HG02642 (cell line): ENCODE measurements around the gene ALG3.
"Not testable (repeated sequence)": the region's sequence is repeated elsewhere in the genome, so short reads cannot be mapped to it uniquely, and the experiment has no call there.

Experiments used
- ATAC-seq: cut with Tn5 transposase; IDR thresholded peaks from one replicate; pipeline ENCODE4 v1.9.1; 2021; ENCODE audit warnings: mild to moderate bottlenecking; ENCODE audit not compliant: unreplicated experiment, poor library complexity

ALG3 gene

DNA sequence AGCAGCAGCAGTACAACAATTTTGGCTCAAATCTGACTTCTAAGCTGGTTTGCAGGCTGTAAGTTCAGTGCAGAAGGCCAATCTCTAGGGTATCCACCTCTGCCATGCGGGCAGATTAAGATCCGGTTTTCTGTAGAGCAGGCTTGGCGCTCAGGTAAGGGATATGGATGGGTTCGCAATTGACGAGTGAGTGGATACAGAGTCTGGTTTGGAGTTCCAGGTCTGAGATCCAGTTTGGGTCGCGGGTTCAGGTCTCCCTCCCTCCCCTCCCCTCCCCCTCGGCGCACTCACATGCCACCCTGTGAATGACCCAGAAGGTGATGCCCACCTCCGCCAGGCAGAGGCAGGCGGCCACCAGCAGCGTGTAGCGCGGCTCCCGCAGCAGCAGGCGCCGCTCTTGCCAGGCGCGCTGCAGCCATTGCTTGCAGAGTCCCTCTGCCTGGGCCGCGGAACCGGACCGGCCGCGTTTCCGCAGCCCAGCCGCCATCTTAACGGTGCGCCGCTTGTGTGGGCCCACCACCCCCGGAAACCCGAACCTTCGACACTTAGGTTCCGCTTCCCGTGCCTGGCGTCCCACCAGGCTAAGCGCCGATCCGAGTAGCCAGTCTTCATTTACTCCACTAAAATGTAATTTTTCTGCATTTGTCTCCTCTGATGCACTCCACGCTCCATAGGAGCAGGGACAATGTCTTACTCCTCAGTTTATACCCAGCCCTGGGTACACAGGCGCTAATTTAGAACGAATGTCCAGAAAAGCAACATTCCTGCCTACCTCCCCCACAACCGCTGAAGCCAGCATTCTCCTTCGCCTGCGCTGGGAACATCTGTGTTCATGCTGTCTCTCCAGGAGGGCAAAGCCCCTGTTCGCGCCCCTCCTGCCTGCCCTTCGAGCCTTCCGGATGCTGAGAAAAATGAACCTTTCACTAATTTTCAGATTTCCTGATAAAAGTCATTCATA lies at the start of gene ALG3:
Gene ALG3, minus strand, starts transcription at position 509 of the 958 bp plus-strand sequence. Its CDS starts 22 bp downstream, at position 487.
- ATAC-seq: peak; percentile 61

DNA sequence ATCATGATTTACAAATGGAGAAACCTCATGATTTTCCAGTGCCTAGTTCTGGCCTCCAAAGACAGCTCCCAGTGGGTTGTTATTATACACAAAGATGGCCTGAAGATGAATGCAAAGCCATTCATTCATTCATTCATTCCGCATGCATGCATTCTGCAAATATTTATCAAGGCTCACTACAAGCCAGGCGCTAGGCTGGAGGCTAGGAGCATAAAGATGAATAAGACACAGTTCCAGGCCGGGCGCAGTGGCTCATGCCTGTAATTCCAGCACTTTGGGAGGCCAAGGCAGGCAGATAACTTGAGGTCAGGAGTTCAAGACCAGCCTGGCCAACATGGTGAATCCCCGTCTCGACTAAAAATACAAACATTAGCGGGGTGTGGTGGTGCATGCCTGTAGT lies 47.9 kb upstream of the ALG3 start:
- ATAC-seq: no peak

DNA sequence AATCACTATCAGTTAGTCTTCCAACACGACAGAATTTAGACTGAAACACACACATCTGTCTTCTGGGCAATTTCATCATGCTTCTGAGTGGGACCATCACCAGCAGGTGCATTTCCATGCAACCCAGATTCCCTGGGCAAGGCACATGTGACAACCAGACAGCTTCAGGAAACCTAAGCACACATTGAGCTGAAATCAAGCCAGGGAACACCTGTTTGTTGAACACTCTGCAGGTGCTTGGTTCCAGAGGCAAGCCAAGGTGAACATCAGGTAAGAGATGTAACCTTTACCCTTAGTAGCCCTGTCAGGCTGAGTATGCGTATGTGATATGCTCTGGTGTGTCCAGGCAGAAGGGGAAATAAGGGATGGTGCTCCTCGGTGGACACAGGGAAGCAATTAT lies 47.0 kb upstream of the ALG3 start:
- no peak for ATAC-seq

DNA sequence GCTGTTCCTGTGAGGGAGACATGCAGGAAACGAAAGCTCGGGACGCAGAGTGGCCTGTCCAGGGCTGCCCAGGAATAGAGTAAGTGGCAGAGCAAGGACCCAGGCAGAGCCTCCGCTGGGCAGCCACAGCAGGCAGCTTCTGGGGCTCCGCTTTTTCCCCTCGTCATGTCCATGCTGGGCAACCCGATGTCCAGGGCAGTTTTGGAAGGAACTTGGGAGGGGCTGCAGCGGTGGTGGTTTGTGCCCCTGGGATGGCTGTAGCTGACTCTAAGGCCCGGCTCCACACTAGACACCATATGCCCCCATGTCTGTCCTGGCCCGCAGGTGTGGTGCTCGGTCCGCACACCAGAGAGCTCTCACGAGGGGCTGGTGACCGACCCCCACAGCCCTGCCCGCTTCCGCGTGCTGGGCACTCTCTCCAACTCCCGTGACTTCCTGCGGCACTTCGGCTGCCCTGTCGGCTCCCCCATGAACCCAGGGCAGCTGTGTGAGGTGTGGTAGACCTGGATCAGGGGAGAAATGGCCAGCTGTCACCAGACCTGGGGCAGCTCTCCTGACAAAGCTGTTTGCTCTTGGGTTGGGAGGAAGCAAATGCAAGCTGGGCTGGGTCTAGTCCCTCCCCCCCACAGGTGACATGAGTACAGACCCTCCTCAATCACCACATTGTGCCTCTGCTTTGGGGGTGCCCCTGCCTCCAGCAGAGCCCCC lies 43.1 kb upstream of the ALG3 start:
- ATAC-seq: no peak

DNA sequence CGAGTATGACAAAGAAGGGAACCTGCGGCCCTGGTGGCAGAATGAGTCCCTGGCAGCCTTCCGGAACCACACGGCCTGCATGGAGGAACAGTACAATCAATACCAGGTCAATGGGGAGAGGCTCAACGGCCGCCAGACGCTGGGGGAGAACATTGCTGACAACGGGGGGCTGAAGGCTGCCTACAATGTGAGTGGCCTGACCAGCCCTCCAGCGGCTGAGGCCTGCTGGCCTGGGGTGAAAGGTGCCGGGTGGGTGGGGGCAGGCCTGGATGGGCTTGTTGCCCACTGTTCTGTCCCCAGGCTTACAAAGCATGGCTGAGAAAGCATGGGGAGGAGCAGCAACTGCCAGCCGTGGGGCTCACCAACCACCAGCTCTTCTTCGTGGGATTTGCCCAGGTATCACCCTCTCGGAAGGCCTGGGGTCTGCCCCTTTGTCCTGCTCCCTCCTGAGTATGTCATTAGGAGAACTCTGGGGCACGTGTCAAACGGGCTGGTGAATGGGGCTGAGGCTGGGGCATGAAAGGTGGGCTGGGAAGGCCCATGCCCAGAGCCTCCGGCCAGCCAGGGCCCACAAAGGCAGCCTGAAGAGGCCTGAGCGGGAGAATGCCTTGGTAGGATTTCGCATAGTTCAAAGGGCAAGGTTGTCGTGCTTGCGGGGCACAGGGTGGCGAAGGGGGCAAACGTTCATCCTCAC lies 42.4 kb upstream of the ALG3 start:
- no peak for ATAC-seq

DNA sequence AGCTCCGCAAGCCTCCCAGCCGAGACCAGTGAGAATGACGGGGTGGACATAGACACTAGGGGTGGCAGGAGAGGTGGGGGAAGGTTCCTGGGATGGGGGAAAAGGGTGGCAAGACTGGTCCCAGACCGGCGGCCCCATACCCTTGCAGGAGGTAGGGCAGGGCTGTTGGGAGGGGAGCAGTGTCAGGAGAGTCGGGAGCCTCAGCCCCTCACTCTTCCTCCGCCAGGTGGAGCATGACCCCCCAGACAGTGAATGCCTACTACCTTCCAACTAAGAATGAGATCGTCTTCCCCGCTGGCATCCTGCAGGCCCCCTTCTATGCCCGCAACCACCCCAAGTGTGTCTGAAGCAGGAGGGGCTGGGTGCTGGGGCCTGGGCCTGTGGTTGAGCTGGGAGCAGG lies 41.6 kb upstream of the ALG3 start:
- ATAC-seq: no peak

DNA sequence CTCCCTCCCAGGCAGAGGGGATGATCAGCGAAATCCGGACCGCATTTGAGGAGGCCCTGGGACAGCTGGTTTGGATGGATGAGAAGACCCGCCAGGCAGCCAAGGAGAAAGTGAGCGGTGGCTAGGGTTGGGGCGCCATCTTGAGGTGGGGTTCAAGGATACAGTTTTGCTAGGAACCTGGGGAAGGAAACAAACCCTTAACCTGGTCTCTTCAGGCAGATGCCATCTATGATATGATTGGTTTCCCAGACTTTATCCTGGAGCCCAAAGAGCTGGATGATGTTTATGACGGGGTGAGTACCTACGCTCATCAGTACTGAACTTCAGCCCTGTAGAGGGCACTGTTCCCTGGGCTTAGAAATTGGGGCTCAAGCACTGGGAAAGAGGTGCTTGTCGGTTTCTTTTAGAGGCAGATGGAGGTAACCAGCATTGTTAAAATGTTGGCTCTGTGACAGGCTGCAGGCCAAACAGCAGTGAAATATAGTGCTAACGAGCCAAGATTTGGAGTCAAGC lies 40.7 kb upstream of the ALG3 start:
- ATAC-seq: peak; percentile 43

DNA sequence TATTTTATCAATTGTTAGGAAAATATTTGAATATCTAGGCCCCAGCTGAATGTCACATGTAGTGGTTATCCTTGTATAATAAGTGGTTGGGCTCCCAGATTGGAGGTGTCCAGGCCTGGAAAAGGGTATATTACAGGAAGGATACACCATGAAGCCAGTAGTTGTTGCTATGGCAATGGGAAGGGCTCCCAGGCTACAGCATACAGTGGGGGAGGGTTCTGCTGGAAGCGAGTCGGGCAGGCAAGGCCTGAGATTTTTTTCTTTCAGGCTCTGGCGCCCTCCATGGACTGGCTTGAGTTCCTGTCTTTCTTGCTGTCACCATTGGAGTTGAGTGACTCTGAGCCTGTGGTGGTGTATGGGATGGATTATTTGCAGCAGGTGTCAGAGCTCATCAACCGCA lies 35.9 kb upstream of the ALG3 start:
- ATAC-seq: no peak

DNA sequence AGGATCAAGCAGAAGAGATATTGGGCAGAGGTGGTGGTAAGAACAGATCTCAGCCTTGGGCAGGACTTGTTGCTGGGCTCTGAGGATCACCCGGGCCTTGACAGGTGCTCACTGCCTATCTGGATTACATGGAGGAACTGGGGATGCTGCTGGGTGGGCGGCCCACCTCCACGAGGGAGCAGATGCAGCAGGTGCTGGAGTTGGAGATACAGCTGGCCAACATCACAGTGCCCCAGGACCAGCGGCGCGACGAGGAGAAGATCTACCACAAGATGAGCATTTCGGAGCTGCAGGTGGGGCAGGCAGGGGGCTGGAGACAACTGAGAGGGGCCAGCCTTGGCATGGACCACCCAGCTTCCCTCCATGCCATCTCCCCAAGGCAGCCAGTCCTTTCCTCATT lies 34.9 kb upstream of the ALG3 start:
- no peak for ATAC-seq

DNA sequence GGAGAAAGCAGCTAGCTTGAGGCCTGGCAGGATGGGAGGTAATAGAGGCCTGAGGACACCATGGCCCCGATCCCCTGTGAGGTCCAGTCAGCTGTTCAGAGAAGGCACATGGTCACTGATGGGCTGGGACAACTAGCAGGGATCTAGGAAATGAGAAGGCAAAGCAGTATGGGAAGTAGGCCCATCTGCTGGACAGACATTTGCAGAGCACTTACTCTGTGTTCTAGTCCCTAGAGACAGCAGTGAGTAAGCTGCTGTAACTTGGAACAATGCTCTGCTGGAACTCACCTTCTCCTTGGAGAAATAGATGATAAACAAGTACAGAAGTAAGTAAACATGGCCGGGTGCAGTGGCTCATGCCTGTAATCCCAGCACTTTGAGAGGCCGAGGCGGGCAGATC lies 34.2 kb upstream of the ALG3 start:
- ATAC-seq: no peak

DNA sequence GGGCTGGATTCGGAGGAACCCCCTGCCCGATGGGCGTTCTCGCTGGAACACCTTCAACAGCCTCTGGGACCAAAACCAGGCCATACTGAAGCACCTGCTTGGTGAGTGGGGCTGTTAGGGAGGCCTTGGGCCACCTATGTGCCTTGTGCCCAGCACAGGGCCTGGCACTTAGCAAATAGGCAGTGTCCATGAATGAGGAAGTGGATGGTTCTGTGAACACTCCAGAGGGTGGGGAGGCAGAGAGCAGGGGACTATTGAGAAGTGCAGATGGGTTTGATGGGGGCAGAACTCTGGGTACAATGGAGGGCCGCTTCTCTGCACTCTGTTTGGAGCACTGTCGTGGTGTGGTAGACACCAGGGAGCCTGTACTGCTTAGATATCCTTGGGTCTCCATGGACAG lies 28.6 kb upstream of the ALG3 start:
- ATAC-seq: no peak

DNA sequence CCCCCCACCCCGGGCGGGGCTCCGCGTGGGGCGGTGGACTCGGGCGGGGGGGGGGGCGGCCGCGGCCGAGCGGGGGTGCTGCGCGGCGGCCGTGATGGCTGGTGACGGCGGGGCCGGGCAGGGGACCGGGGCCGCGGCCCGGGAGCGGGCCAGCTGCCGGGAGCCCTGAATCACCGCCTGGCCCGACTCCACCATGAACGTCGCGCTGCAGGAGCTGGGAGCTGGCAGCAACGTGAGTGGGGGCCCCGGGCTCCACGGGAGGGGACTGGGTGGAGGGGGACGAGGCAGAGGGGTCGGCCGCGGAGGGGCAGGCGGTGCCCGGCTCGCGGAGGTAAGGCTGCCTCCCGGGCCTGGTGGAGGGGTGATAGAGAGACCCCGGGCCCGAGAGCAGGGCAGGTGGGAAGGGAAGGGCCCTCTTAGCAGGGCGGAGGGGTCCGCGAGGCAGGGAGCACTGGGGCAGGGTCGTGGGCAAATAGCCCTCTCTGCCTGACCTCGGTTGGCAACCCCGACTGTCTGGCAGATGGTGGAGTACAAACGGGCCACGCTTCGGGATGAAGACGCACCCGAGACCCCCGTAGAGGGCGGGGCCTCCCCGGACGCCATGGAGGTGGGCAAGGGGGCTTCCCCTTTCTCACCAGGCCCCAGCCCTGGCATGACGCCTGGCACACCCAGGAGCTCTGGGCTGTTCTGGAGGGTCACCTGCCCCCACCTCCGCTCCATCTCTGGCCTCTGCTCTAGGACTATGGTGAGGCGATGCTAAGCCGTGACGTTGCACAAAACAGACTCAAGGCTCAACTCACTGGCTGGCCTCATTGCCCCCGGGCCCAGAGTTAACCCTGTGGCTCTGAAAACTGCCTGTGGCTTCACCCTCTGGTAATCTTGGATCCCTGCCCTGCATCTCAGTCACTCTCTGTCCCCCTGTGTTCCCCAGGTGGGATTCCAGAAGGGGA lies 27.5 kb upstream of the ALG3 start, which contains the start of gene ECE2:
Gene ECE2, plus strand, starts transcription at position 62 of the 950 bp plus-strand sequence. Its CDS starts 132 bp downstream, at position 194.
- no peak for ATAC-seq

DNA sequence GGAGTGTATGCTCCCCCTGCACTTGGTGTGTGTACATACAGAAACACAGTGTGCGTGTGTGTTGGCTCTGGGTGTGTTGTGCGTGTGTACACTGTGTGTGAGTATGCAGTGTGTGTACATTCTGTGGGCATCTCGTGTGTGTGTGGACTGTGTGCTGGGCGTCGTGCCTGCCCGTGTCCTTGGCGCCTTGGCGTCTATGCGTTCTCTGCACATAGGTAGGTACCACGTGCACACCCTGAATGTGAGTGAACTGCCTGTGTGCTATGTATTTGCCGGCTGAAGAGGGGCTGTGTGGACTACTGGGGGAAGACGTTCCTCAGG lies 26.6 kb upstream of the ALG3 start:
- no peak for ATAC-seq

DNA sequence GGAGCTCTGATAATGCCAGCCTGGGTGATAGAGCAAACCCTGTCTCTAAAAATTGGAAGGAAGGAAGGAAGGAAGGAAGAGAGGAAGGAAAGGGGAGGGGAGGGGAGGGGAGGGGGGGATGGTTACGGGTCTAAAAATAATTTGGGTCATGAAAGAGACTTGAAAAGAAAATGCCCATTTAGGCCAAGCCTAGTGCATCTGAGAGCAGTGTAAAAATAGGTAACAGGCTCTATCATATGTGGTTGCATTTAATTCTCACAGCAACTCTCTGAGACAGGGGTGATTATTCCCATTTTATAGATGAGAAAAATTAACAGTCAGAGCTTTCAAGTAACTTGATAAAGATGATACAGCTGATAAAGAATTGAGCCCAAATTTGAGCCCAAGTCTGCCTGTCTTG lies 23.5 kb upstream of the ALG3 start:
- ATAC-seq: no peak

DNA sequence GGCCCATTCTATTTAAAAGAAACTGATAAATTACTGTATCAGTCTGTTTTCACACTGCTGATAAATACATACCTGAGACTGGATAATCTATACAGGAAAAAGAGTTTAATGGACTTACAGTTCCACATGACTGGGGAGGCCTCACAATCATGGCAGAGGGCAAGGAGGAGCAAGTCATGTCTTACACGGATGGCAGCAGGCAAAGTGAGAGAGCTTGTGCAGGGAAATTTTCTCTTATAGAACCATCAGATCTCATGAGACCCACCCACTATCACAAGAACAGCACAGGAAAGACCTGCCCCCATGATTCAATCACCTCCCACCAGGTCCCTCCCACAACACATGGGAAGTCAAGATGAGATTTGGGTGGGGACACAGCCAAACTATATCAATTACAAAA lies 18.5 kb upstream of the ALG3 start:
- ATAC-seq: not testable (repeated sequence)

DNA sequence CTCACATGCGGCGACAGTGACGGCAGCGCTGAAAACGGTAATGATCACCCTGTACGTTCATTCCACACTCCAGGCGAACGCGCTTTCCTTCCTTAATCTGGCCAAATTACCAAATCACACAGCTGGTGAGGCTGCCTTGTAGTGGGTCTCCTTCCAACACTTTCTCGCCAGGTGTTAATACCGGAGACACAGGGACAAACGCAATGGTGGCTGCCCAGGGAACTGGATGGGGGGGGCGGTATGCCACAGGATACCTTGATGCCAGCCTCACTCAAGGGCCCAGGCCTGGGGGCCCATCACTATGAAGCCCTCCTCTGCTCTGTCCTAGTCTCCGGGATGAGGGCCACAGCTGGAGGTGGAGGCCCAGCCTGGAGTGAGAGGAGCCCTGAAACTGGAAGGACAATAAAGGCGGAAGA lies 14.0 kb upstream of the ALG3 start:
- no peak for ATAC-seq

DNA sequence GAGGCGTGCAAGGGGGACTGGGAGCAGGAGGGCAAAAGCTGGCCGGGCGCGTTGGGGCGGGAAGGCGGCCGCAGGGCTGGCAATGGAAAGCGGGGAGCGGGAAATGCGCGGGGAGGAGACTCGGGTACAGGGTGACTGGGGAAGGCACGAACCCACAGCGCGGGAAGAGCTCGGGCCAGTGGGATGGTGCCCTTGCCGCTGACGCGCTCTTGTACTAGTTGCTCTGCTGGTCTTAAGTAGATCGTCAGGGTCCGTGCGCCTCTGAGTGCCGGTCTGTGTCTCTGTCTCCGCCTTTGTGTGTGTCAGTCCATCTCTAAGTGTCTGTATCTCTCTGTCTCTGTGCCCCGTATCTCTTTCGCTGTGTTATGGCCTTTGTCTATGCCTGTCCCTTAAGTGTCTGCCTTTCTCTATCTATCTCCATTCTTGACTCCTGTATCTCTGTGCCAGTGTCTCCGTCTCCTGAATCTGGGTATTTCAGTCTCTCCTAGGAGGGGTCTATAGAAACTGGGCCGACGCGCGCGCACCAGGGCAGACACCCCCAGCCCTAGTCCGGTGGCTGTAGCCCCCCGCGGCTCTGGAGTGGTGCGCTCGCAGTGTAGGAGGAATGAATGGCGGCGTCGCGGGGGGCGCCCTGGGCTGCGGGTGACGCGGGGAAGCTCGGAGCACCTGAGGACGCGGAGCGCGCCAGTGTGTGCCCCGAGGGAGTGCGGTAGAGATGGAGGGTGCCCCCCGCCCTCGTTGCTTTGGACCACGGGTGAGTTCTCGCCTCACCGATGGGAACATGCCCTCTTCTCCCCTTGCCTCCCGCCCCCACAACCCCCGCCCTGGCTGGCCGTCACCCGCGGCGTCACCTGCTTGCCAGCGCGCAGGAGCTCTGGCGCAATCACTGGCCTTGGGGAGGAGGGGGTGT lies 13.3 kb upstream of the ALG3 start:
- ATAC-seq: no peak

DNA sequence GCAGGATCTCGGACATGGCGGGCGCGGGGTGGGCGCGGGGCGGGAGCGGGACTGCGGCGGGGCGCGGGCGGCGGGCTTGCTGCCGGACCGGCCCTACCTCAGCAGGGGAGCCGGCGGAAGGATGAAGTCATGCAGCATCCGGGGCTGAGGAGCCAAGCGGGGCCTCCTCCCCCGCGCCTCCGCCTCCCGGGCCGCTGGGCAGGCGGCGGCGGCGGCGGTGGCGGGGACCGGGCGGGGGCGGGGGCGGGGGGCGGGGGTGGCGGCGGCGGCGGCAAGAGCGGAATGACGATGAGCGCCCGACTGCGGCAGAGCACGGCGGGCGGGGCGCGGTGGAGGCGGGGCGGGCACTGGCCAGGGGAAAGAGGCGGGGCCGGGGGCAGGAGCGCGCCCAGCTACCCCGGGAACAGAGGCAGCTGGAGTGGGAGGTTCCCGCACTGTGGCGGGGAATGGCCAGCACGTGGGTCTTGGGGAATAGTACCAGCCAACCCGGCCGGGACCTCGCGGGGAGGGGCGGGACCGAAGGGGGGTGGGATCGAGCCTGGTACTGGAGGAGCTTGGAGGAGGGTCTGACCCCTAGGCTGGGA lies 12.6 kb upstream of the ALG3 start, which contains the start of gene CAMK2N2:
Gene CAMK2N2, minus strand, starts transcription at position 284 of the 584 bp plus-strand sequence. Its CDS starts 268 bp downstream, at position 16.
- peak; percentile 61 for ATAC-seq
